ENCODE results near the gene PLEKHA6.

Gene PLEKHA6

GRCh38 chr1:204202481-204202880 is 157.2 kb downstream of the PLEKHA6 start:
- in situ Hi-C loops (cut with MboI; ENCODE audit: low sequenced_read_pairs) = no loop called here

- in situ Hi-C loops (cut with MboI; ENCODE audit: low sequenced_read_pairs) = no loop called here
These were observed 158.2 kb downstream of the PLEKHA6 start for GRCh38 chr1:204201348-204202040.

GRCh38 chr1:204199579-204199978 is 160.2 kb downstream of the PLEKHA6 start:
- in situ Hi-C loops (cut with MboI; ENCODE audit: low sequenced_read_pairs) = no loop called here

- in situ Hi-C loops (cut with MboI; ENCODE audit: low sequenced_read_pairs) = no loop called here
These were observed 161.1 kb downstream of the PLEKHA6 start for GRCh38 chr1:204198348-204199340.

GRCh38 chr1:204197068-204197467 is 162.7 kb downstream of the PLEKHA6 start:
- in situ Hi-C loops (cut with MboI; ENCODE audit: low sequenced_read_pairs) = no loop called here

- in situ Hi-C loops (cut with MboI; ENCODE audit: low sequenced_read_pairs) = no loop called here
These were observed 163.5 kb downstream of the PLEKHA6 start, which contains the start of gene KISS1 for GRCh38 chr1:204196068-204196795. KISS1 (minus strand) TSS chr1:204196491; CDS start chr1:204192876, 3,615 bp downstream.

- in situ Hi-C loops (cut with MboI; ENCODE audit: low sequenced_read_pairs) = no loop called here
These were observed 165.0 kb downstream of the PLEKHA6 start for GRCh38 chr1:204194771-204195170.

- in situ Hi-C loops (cut with MboI; ENCODE audit: low sequenced_read_pairs) = no loop called here
These were observed 165.6 kb downstream of the PLEKHA6 start for GRCh38 chr1:204194080-204194479.

GRCh38 chr1:204192589-204193352 is 167.0 kb downstream of the PLEKHA6 start:
- in situ Hi-C loops (cut with MboI; ENCODE audit: low sequenced_read_pairs) = no loop called here

- in situ Hi-C loops (cut with MboI; ENCODE audit: low sequenced_read_pairs) = no loop called here
These were observed 167.7 kb downstream of the PLEKHA6 start for GRCh38 chr1:204192046-204192445.

GRCh38 chr1:204191456-204191855 is 168.3 kb downstream of the PLEKHA6 start:
- in situ Hi-C loops (cut with MboI; ENCODE audit: low sequenced_read_pairs) = no loop called here

GRCh38 chr1:204190212-204191211 is 169.2 kb downstream of the PLEKHA6 start:
- in situ Hi-C loops (cut with MboI; ENCODE audit: low sequenced_read_pairs) = no loop called here

GRCh38 chr1:204188959-204189639 is 170.6 kb downstream of the PLEKHA6 start:
- in situ Hi-C loops (cut with MboI; ENCODE audit: low sequenced_read_pairs) = no loop called here

- in situ Hi-C loops (cut with MboI; ENCODE audit: low sequenced_read_pairs) = no loop called here
These were observed 173.1 kb downstream of the PLEKHA6 start for GRCh38 chr1:204186597-204186996.

- in situ Hi-C loops (cut with MboI; ENCODE audit: low sequenced_read_pairs) = no loop called here
These were observed 178.6 kb downstream of the PLEKHA6 start for GRCh38 chr1:204181116-204181515.

GRCh38 chr1:204180133-204180532 is 179.6 kb downstream of the PLEKHA6 start:
- in situ Hi-C loops (cut with MboI; ENCODE audit: low sequenced_read_pairs) = no loop called here

- in situ Hi-C loops (cut with MboI; ENCODE audit: low sequenced_read_pairs) = no loop called here
These were observed 181.0 kb downstream of the PLEKHA6 start for GRCh38 chr1:204178487-204179281.

- in situ Hi-C loops (cut with MboI; ENCODE audit: low sequenced_read_pairs) = no loop called here
These were observed 182.6 kb downstream of the PLEKHA6 start for GRCh38 chr1:204177133-204177532.
